Activated CD4-positive, alpha-beta memory T cell treated with anti-CD3 and anti-CD28 coated beads, Interleukin-2, amount 10 ng/mL, durations not matched to agents 7 days and 5 days (primary cell): ENCODE results near the gene TARS2. TPM values are rescaled to one million over a fixed set of nuclear protein-coding genes. Genes with fewer than 3 reads are reported as not detected.

Source experiments
- CTCF ChIA-PET: fragments of 350-600 bp; sonication (Branson Sonifier 250); formaldehyde crosslinking; loops from one replicate; lab custom pipeline; 2021; ENCODE audit warnings: antibody characterized with exemption, inconsistent platforms; lab: Charles Lee
- POLR2A ChIA-PET: fragments of 350-600 bp; sonication (Branson Sonifier 250); formaldehyde crosslinking; loops from one replicate; lab custom pipeline; 2021; ENCODE audit warnings: antibody characterized with exemption; lab: Charles Lee
- DNase-seq: peaks from one replicate; pipeline ENCODE4 v3.0.0-alpha.2; 2020
- H3K27ac Mint-ChIP-seq: one replicate; pipeline ENCODE4 v1.8.0; 2021; ENCODE audit warnings: mild to moderate bottlenecking, mixed read lengths
- H3K27me3 Mint-ChIP-seq: one replicate; pipeline ENCODE4 v1.8.0; 2021; ENCODE audit warnings: mixed read lengths
- H3K36me3 Mint-ChIP-seq: one replicate; pipeline ENCODE4 v1.8.0; 2021; ENCODE audit warnings: low read depth, mixed read lengths
- H3K4me1 Mint-ChIP-seq: one replicate; pipeline ENCODE4 v1.8.0; 2021; ENCODE audit warnings: mixed read lengths
- H3K4me3 Mint-ChIP-seq: one replicate; pipeline ENCODE4 v1.8.0; 2021; ENCODE audit warnings: mild to moderate bottlenecking, mixed read lengths
- H3K9me3 Mint-ChIP-seq: one replicate; pipeline ENCODE4 v1.8.0; 2021; ENCODE audit warnings: mixed read lengths
- total RNA-seq, 2 experiments: library from RNA; stranded (reverse); gene quantifications; one replicate each; pipeline ENCODE4 v1.2.3, GENCODE V29; 2021

Gene TARS2
- total RNA-seq, 2 experiments from 2014 or later = 37.2 to 38.8 TPM

DNA sequence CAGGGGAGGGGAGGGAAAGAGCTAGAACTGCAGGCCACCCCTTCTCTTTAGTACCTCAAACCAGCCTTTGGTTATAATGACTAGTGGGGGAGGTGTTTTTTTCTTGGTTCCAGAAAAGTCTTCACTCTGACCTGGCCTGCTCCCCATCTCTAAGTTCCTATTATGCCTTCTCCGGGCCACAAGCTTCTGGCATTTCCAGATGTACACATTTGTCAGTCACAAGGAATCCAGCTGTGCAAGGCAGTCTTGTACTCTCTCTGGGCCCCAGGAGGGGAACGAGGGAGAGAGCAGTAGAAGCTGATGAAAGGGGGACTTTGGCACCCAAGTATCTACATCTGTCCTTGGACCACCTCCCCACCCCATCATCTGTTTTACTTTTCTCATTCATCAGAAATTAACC is 25.6 kb downstream of the TARS2 start:
- POLR2A ChIA-PET = interaction anchor here (0.6 to 1.6 kb wide), 2 partner anchors 25 to 677 kb away, joined by 3 to 7 read pairs; partner anchors contain the start of genes TARS2 and VPS72
- peaks cover 37% of the 10 kb centered on the region for H3K4me1 Mint-ChIP-seq

DNA sequence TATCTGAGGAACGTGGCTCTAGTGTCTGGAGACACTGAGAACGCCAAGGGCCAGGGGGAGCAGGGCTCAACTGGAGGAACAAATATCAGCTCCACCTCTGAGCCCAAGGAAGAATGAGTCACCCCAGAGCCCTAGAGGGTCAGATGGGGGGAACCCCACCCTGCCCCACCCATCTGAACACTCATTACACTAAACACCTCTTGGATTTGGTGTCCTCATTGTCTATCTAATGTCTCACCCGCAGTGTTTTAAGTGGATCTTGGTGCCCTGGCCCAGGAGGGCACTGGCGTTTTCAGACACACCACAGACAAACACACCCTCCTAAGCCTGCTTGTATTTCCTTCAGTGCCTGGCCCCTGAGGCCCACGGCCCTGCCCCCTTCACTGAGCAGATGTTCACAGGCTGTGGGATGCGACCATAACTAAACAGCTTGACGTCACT is 26.2 kb downstream of the TARS2 start:
- Mint-ChIP-seq H3K27ac (no peak overlapping the region), H3K4me1 (peaks cover 32% of the 10 kb centered on the region), H3K4me3 (no peak overlapping the region), H3K9me3 (no peaks in the 10 kb centered on the region), H3K36me3 (no peaks in the 10 kb centered on the region), H3K27me3 (no peaks in the 10 kb centered on the region)
- DNase-seq = no peak
- POLR2A ChIA-PET = interaction anchor here (0.6 to 1.6 kb wide), 2 partner anchors 26 to 677 kb away, joined by 3 to 7 read pairs; partner anchors contain the start of genes TARS2 and VPS72
- CTCF ChIA-PET = no interaction called here

More for the DNA sequence above, 25.6 kb downstream of the TARS2 start:
- H3K36me3 Mint-ChIP-seq = peaks cover under 1% of the 10 kb centered on the region
- no peaks in the 10 kb centered on the region for H3K9me3 Mint-ChIP-seq
- no peaks in the 10 kb centered on the region for H3K27me3 Mint-ChIP-seq
- DNase-seq = no peak
- H3K4me3 Mint-ChIP-seq = no peak overlapping the region
- CTCF ChIA-PET = no interaction called here
- no peak overlapping the region for H3K27ac Mint-ChIP-seq

DNA sequence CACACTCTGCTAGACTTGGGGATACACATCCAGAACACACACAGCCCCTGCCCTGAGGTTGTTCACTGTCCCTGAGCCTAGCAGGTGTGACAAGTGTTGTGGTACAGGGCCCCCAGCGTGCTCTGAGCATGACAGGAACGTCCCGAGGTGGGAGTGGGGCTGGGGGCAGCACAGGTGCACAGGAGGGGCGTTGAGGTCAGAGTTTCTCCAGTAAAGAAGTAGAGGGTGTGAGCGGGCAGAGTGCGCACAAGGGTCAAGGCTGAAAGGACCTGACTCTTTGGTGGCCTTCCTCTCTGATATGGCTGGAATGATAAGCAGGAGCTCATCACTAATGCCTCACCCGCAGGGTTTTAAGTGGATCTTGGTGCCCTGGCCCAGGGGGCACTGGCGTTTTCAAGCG is 27.0 kb downstream of the TARS2 start:
- no peaks in the 10 kb centered on the region for H3K36me3 Mint-ChIP-seq
- CTCF ChIA-PET = no interaction called here
- no peaks in the 10 kb centered on the region for H3K27me3 Mint-ChIP-seq
- DNase-seq = no peak
- peaks cover 29% of the 10 kb centered on the region for H3K4me1 Mint-ChIP-seq
- H3K27ac Mint-ChIP-seq = no peak overlapping the region
- POLR2A ChIA-PET = interaction anchor here (1.0 to 4.1 kb wide), 3 partner anchors 21 to 49 kb away, joined by 3 to 45 read pairs (median 10); partner anchors contain the start of gene TARS2
- H3K4me3 Mint-ChIP-seq = peak overlapping the region; percentile 75
- no peaks in the 10 kb centered on the region for H3K9me3 Mint-ChIP-seq

DNA sequence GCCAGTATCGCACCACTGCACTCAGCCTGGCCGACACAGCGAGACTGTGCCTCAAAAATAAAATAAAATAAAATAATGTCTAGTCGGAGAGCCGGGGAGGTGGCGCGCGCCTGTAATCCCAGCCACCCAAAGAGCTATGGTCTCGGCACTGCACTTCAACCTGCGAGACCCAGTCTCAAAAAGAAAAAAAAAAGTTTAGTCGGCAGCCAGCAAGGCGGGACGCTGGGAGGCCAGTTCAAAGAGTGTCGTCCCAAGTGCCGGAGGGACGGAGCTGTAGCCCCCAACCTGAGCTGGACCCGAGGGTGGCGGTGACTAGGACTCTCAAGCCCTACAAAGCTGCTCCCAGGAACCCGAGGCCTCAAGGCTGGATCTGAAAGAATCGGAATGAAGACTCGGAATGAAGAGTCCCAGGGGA is 27.7 kb downstream of the TARS2 start:
- Mint-ChIP-seq H3K36me3 (no peaks in the 10 kb centered on the region), H3K27ac (peak overlapping the region; percentile 56), H3K4me3 (peak overlapping the region; percentile 75), H3K9me3 (no peaks in the 10 kb centered on the region), H3K27me3 (no peaks in the 10 kb centered on the region), H3K4me1 (peaks cover 29% of the 10 kb centered on the region)
- POLR2A ChIA-PET = interaction anchor here (0.9 to 4.1 kb wide), 7 partner anchors 17 to 411 kb away, joined by 3 to 45 read pairs (median 4); partner anchors contain the start of genes SETDB1 and TARS2
- no peak for DNase-seq
- CTCF ChIA-PET = interaction anchor here (0.6 to 3.4 kb wide), 9 partner anchors 17 to 259 kb away, joined by 3 to 22 read pairs (median 6); no protein-coding TSS in a partner anchor

DNA sequence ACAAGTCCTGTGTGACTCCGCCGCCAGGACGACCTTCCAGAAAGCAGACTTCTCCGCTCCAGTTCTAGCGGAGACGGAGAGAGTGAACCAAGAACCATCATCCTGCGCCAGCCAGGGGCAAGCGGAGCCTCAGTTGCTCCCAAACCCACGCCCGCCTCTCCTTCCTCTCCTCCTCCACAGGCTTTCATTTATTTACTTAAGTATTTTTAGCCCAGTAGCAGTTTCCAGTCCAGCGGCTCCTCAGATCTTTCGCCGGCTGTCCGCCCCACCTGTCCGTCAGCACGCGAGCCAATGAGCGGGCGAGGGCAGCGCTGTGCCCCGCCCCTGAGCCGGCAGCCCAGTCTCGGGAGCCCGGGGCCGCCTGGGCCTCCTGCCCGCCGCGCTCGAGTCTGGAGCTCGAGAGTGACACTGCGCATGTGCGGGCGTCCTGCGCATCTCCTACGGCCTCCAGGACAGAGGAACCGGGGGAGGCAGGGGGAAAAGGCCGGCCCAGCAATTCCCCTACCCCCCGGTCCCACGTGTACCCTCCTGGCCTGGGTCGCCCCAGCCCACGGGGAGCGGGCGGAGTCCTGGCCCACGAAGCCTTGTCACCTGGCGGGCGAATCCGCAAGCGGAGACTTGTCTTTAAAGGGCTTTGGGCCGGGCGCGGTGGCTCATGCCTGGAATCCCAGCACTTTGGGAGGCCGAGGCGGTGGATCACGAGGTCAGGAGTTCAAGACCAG is 28.3 kb downstream of the TARS2 start, which contains the start of gene FALEC:
FALEC (plus strand) TSS at position 425 of the 722 bp plus-strand sequence.
- Mint-ChIP-seq H3K4me1 (peaks cover 26% of the 10 kb centered on the region), H3K27me3 (peaks cover 2% of the 10 kb centered on the region), H3K27ac (peak within 1 kb of the TSS; percentile 56), H3K4me3 (peak within 1 kb of the TSS; percentile 75), H3K36me3 (no peaks in the 10 kb centered on the region), H3K9me3 (no peaks in the 10 kb centered on the region)
- ChIA-PET CTCF (interaction anchor here (0.6 to 3.4 kb wide), 16 partner anchors 12 to 261 kb away, joined by 3 to 22 read pairs (median 4); no protein-coding TSS in a partner anchor), POLR2A (interaction anchor here (0.6 to 4.1 kb wide), 14 partner anchors 8 to 410 kb away, joined by 3 to 45 read pairs (median 4); partner anchors contain the start of genes ECM1, MCL1, RPRD2 and SETDB1)
- peak; percentile 93 for DNase-seq

DNA sequence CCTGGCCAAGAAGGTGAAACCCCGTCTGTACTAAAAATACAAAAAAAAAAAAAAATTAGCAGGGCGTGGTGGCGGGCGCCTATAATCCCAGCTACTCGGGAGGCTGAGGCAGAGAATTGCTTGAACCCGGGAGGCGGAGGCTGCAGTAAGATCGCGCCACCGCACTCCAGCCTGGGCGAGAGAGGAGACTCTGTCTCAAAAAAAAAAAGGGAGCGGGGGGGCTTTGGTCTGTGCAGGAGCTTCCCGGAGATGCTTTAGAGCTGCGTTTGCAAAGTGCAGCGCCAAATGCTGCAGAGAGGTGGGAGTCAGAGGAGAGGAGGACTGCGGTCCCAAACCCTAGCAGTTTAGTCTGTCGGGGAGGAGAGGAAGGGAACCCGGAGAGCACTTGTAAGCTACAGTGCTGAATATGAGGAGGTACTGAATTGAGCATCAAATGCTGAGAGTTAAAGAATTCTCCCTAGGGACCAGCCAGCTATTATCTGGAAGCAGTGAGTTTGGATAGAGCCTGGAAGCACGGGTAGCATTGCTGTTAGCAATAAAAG is 28.9 kb downstream of the TARS2 start:
- POLR2A ChIA-PET = interaction anchor here (0.6 to 4.1 kb wide), 11 partner anchors 8 to 282 kb away, joined by 3 to 45 read pairs (median 4); partner anchors contain the start of genes ECM1, MCL1, RPRD2 and TARS2
- CTCF ChIA-PET = interaction anchor here (0.6 to 3.4 kb wide), 17 partner anchors 13 to 262 kb away, joined by 3 to 22 read pairs (median 5); no protein-coding TSS in a partner anchor
- no peak for DNase-seq

DNA sequence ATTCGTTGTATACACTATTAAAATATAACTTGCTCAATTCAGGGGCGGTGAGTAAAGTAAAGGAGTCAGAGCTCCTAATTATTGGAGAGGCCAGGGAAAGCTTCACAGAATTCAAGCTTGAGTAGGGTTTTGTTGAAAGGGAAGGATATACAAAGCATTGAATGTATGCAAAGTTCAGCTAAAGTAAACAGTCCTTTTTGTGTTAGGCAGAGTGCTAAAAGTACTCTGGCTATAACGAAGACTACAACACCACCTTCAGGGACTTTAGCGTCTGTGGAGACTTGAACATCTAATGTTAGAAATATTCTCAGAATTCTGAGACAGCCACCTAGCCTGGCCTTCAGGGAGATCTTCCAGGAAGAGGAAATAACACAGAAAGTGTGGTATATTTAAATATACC is 29.4 kb downstream of the TARS2 start:
- H3K4me1 Mint-ChIP-seq = peaks cover 26% of the 10 kb centered on the region
- H3K4me3 Mint-ChIP-seq = peak overlapping the region; percentile 75
- DNase-seq = no peak
- H3K36me3 Mint-ChIP-seq = no peaks in the 10 kb centered on the region
- ChIA-PET POLR2A (interaction anchor here (0.7 to 4.1 kb wide), 9 partner anchors 9 to 282 kb away, joined by 3 to 45 read pairs (median 4); partner anchors contain the start of genes ECM1, MCL1, RPRD2 and TARS2), CTCF (interaction anchor here (0.6 to 3.4 kb wide), 16 partner anchors 13 to 261 kb away, joined by 3 to 22 read pairs (median 5); no protein-coding TSS in a partner anchor)
- H3K27ac Mint-ChIP-seq = no peak overlapping the region
- no peaks in the 10 kb centered on the region for H3K9me3 Mint-ChIP-seq
- peaks cover 2% of the 10 kb centered on the region for H3K27me3 Mint-ChIP-seq

More for the DNA sequence above, 28.9 kb downstream of the TARS2 start:
- no peaks in the 10 kb centered on the region for H3K9me3 Mint-ChIP-seq
- peak overlapping the region; percentile 75 for H3K4me3 Mint-ChIP-seq
- no peak overlapping the region for H3K27ac Mint-ChIP-seq
- H3K36me3 Mint-ChIP-seq = no peaks in the 10 kb centered on the region
- peaks cover 23% of the 10 kb centered on the region for H3K4me1 Mint-ChIP-seq
- peaks cover 2% of the 10 kb centered on the region for H3K27me3 Mint-ChIP-seq

DNA sequence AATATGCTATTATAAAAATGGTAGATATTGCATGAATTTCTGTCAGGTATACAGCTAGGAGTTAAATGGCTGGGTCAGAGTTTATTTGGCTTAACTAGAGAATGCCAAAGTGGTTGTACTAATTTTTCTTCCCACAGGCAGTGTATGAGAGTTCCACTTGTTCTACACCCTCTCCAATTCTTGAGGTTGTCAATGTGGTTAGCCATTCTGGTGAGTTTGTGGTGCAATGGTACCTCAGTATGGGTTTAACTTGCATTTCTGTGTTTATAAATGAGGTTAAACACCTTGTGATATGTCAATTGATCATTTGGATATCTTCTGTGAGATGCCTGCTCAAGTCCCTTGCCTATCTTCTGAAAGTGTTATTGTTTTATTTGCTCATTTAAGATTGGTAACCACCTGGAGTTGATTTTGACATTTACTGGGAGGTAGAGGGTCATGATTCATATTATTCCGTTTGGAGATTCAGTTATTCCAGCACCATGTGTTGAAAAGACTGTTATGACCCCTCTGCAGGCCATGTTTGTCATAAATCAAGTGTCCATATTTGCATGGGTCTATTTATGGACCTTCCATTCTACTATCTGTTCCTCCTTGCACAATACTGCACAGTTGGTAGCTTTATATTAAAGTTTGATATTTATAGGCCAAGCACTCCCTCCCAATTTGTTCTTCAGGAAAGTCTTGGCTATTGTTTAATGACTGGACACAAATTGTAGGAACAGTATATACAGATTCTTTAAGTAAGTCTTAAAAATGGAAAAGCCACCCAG is 34.2 kb downstream of the TARS2 start:
- POLR2A ChIA-PET = no interaction called here
- CTCF ChIA-PET = interaction anchor here (0.6 to 1.7 kb wide), 2 partner anchors 11 to 20 kb away, joined by 4 to 7 read pairs; no protein-coding TSS in a partner anchor
- no peaks in the 10 kb centered on the region for H3K36me3 Mint-ChIP-seq
- no peaks in the 10 kb centered on the region for H3K9me3 Mint-ChIP-seq
- no peak overlapping the region for H3K27ac Mint-ChIP-seq
- peaks cover 2% of the 10 kb centered on the region for H3K27me3 Mint-ChIP-seq
- H3K4me1 Mint-ChIP-seq = peaks cover 11% of the 10 kb centered on the region
- no peak for DNase-seq
- H3K4me3 Mint-ChIP-seq = no peak overlapping the region

DNA sequence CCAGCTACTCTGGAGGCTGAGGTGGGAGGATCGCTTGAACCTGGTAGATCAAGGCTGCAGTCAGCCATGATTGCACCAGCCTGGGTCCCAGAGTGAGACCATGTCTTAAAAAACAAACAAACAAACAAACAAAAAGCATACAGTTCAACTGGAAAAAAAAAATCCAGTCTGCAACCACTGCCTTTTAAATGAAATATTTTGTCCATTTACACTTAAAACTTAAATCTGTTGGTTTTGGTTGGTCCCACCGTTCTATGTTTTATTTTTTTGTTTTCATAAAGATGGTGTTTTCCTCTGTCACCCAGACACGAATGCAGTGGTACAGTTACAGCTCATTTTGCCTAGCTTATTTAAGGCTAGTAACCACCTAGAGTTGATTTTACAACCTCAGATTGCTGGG is 38.1 kb downstream of the TARS2 start:
- no peaks in the 10 kb centered on the region for H3K27me3 Mint-ChIP-seq
- POLR2A ChIA-PET = no interaction called here
- H3K9me3 Mint-ChIP-seq = no peaks in the 10 kb centered on the region

DNA sequence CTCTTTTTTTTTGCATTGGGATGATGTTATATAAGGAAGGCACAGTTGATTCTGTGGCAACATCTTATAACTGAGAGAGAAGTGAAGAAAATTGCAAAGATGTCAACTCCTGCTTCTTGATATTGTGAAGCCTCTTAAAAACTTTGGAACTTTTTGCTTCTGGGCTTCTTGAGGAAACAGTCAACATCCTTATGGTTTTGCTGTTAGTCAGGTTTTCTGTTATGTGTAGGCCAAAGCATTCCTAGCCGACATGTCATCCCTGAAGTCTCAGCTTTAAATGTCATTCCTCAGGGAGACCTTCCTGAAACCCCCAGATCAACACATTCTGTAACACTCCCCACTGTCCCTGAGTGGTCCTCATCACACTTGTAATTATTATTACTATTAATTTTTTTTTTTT is 41.0 kb downstream of the TARS2 start:
- ChIA-PET CTCF (no interaction called here), POLR2A (no interaction called here)
- Mint-ChIP-seq H3K4me1 (no peaks in the 10 kb centered on the region), H3K9me3 (no peaks in the 10 kb centered on the region), H3K36me3 (no peaks in the 10 kb centered on the region), H3K4me3 (no peak overlapping the region), H3K27ac (no peak overlapping the region), H3K27me3 (no peaks in the 10 kb centered on the region)
- DNase-seq = no peak

More for the DNA sequence above, 38.1 kb downstream of the TARS2 start:
- CTCF ChIA-PET = interaction anchor here (1.1 to 1.2 kb wide), 2 partner anchors 8 to 23 kb away, joined by 3 read pairs; no protein-coding TSS in a partner anchor
- Mint-ChIP-seq H3K36me3 (no peaks in the 10 kb centered on the region), H3K4me1 (peaks cover 4% of the 10 kb centered on the region), H3K4me3 (no peak overlapping the region), H3K27ac (no peak overlapping the region)
- no peak for DNase-seq

DNA sequence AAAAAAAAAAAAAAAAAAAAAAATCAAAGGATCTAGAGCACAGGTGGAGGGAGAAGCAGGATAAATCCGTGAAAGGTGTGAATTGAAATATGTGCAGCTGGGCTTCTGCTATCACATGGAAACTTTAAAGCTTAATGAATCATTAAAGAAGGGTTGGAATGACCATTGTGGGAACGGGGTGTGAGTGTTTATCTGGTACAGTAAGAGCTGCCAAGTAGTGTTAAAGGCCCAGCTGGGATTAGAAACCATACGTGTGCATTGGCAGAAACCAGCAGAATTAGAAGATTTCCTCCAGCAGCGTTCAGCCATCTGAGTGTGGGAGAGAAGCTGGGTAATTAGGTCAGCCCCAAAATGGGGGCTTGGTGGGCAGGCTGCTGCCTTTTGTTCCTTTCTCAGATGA is 41.8 kb downstream of the TARS2 start:
- CTCF ChIA-PET = interaction anchor here (0.5 to 1.3 kb wide), 2 partner anchors 13 to 16 kb away, joined by 3 to 4 read pairs; no protein-coding TSS in a partner anchor
- Mint-ChIP-seq H3K27me3 (no peaks in the 10 kb centered on the region), H3K9me3 (no peaks in the 10 kb centered on the region), H3K4me3 (no peak overlapping the region), H3K27ac (no peak overlapping the region), H3K36me3 (no peaks in the 10 kb centered on the region), H3K4me1 (no peaks in the 10 kb centered on the region)
- DNase-seq = no peak
- POLR2A ChIA-PET = no interaction called here
